Measurements from ENCODE around the gene DCHS1.

DNA sequence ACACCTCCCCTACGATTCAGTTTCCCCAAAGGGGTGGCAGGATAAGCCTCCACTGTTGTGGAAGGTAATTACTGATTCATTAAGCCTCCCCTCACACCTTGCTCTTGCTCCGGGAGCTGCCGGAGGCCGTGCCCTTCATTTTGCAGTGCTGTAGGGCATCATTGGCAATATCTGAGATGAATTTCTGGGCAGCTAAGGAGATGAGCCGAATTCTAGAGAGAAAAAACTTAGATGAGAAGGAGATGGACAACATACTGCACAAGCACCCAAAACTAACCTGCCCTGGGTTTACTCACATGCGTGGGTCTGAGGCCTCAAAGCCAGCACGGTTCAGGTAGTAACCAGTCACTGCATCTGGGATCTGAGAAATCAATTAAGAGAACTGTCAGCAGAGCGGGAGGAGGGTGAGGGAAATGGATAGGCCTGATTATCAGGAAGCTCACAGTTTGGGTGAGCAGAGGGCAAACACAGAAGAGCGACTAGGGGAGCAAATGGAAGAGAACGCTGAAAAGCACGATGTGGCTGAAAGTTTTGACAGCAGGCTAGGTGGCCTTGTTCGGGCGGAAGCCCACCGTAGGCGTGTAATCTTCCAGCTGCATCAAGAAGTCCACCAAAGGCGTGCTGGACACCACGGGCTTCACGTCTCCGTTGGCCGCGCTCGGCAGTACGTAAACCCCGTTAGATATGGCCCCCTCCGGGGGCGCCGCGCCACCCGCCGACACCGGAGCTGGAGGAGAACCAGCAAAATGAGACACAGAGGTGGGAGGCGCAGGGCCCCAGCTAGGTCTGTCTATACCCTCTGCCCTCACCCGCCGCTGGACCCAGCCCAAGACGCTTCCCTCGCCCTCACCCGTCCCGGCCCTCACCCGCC lies 44.3 kb downstream of the DCHS1 start:
- TF ChIP-seq CTCF (IDR thresholded peaks at IDR 0.05), result no peak
- no peak for TF ChIP-seq EP300 (IDR thresholded peaks at IDR 0.05)

All from tibial nerve (tissue), 4 donors.